Prostate gland (tissue), 2 donors: ENCODE measurements around the gene RANBP9.

ENCODE experiments used
- POLR2A ChIP-seq: fragments of 450-650 bp; IDR thresholded peaks from one replicate; pipeline ENCODE4 v1.6.1; 2016; ENCODE audit warnings: antibody characterized with exemption, mild to moderate bottlenecking
- POLR2AphosphoS5 ChIP-seq: sonication (generic); formaldehyde crosslinking; IDR thresholded peaks from one replicate; pipeline ENCODE4 v1.6.1; 2017; ENCODE audit warnings: antibody characterized with exemption
- TF ChIP-seq, protein P1 (sequence below), 4 experiments: fragments of 200-600 bp in 2 of 4; fragments of 450-650 bp in 2 of 4; sonication (generic) in 2 of 4; IDR thresholded peaks; 1 replicate in 3 of 4; 2 replicates in 1 of 4; pipeline ENCODE4 v1.5.1; 2016 to 2019; ENCODE audit warnings: antibody characterized with exemption in 4 of 4, mild to moderate bottlenecking in 2 of 4, moderate library complexity in 2 of 4

DNA sequence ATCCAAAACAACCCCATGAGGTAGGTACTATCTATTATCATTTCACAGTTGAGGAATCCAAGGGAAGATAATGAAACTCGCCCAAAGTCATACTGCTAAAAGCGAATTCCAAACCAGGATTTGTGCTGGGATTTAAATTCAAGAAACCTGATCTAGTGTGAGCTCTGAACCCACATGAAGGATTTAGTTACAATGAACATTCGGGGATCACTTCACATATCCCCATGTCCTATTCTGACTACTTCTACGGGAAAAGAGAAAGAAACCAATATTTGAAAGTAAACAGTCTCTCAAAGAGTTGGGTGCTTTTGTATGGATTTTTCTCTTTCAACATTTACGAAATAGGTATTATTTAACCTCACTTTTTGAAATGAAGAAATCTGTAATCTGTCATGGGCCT is 12.9 kb downstream of the RANBP9 start:
- TF ChIP-seq, protein P1, sequence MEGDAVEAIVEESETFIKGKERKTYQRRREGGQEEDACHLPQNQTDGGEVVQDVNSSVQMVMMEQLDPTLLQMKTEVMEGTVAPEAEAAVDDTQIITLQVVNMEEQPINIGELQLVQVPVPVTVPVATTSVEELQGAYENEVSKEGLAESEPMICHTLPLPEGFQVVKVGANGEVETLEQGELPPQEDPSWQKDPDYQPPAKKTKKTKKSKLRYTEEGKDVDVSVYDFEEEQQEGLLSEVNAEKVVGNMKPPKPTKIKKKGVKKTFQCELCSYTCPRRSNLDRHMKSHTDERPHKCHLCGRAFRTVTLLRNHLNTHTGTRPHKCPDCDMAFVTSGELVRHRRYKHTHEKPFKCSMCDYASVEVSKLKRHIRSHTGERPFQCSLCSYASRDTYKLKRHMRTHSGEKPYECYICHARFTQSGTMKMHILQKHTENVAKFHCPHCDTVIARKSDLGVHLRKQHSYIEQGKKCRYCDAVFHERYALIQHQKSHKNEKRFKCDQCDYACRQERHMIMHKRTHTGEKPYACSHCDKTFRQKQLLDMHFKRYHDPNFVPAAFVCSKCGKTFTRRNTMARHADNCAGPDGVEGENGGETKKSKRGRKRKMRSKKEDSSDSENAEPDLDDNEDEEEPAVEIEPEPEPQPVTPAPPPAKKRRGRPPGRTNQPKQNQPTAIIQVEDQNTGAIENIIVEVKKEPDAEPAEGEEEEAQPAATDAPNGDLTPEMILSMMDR (IDR thresholded peaks at IDR 0.05) = no peak
- TF ChIP-seq POLR2AphosphoS5 (no peak), POLR2A (no peak)
